WTC11 (cell line): ENCODE results near the gene WDR91. TPM values are rescaled to one million over a fixed set of nuclear protein-coding genes. Genes with fewer than 3 reads are reported as not detected.

Experiments used
- ATAC-seq: fragments of 200-7000 bp; cut with Tn5 transposase; 2 replicates; pipeline ENCODE4 v1.10.0; 2021; ENCODE audit warnings: mild to moderate bottlenecking, moderate library complexity
- CTCF ChIA-PET: fragments of 300-600 bp; sonication (Branson Sonifier 250); formaldehyde crosslinking; loops from one replicate; lab custom pipeline; 2021; ENCODE audit warnings: antibody characterized with exemption; lab: Charles Lee
- POLR2A ChIA-PET: fragments of 350-600 bp; sonication (Branson Sonifier 250); formaldehyde crosslinking; loops from one replicate; lab custom pipeline; 2021; ENCODE audit warnings: antibody characterized with exemption; lab: Charles Lee
- DNase-seq: peaks from one replicate; pipeline ENCODE4 v3.0.0; 2021; ENCODE audit warnings: low spot score
- H3K27ac Mint-ChIP-seq: 2 replicates; pipeline ENCODE4 v1.8.0; 2021; ENCODE audit warnings: mixed read lengths
- H3K27me3 Mint-ChIP-seq: 2 replicates; pipeline ENCODE4 v1.8.0; 2021; ENCODE audit warnings: low read depth, mild to moderate bottlenecking, moderate library complexity, mixed read lengths
- H3K36me3 Mint-ChIP-seq: 2 replicates; pipeline ENCODE4 v1.8.0; 2021; ENCODE audit warnings: mixed read lengths
- H3K4me1 Mint-ChIP-seq: 2 replicates; pipeline ENCODE4 v1.8.0; 2022; ENCODE audit warnings: mixed read lengths
- H3K4me3 Mint-ChIP-seq: 2 replicates; pipeline ENCODE4 v1.8.0; 2021; ENCODE audit warnings: mild to moderate bottlenecking, moderate library complexity, mixed read lengths
- H3K9me3 Mint-ChIP-seq: 2 replicates; pipeline ENCODE4 v1.8.0; 2021; ENCODE audit warnings: mixed read lengths
- MYBL2 ChIP-seq: sonication (generic); formaldehyde crosslinking; IDR thresholded peaks from 2 replicates; pipeline ENCODE4 v1.8.1; 2023; ENCODE audit warnings: mild to moderate bottlenecking, moderate library complexity, missing genetic modification reagents
- NR3C1 ChIP-seq: sonication (generic); formaldehyde crosslinking; conservative IDR thresholded peaks from 2 replicates; pipeline ENCODE4 v1.8.1; 2023; ENCODE audit warnings: low read depth, mild to moderate bottlenecking, missing genetic modification reagents
- SMAD4 ChIP-seq: sonication (generic); formaldehyde crosslinking; IDR thresholded peaks from 2 replicates; pipeline ENCODE4 v1.8.0; 2022; ENCODE audit warnings: mild to moderate bottlenecking, missing genetic modification reagents
- TCF7 ChIP-seq: sonication (generic); formaldehyde crosslinking; IDR thresholded peaks from 2 replicates; pipeline ENCODE4 v1.8.0; 2022; ENCODE audit warnings: mild to moderate bottlenecking, low read depth, missing genetic modification reagents, moderate library complexity
- TEAD1 ChIP-seq: sonication (generic); formaldehyde crosslinking; IDR thresholded peaks from 2 replicates; pipeline ENCODE4 v1.8.0; 2022; ENCODE audit warnings: mild to moderate bottlenecking, missing genetic modification reagents
- TEAD4 ChIP-seq: sonication (generic); formaldehyde crosslinking; IDR thresholded peaks from 2 replicates; pipeline ENCODE4 v1.8.0; 2022; ENCODE audit warnings: mild to moderate bottlenecking, missing genetic modification reagents
- ZNF232 ChIP-seq: sonication (generic); formaldehyde crosslinking; IDR thresholded peaks from 2 replicates; pipeline ENCODE4 v1.8.0; 2022; ENCODE audit warnings: mild to moderate bottlenecking, missing genetic modification reagents
- ZNF396 ChIP-seq: fragments of 250-450 bp; sonication (Bioruptor Pico); IDR thresholded peaks from 2 replicates; pipeline ENCODE4 v1.8.0; 2021; ENCODE audit warnings: mild to moderate bottlenecking, moderate library complexity, borderline replicate concordance
- ZNF423 ChIP-seq: fragments of 250-450 bp; sonication (Bioruptor Pico); IDR thresholded peaks from 2 replicates; pipeline ENCODE4 v2.1.2; 2022; ENCODE audit warnings: mild to moderate bottlenecking, moderate library complexity
- total RNA-seq: library from RNA; stranded (reverse); gene quantifications from 3 replicates; pipeline ENCODE4 v1.2.3, GENCODE V29; 2021
- TF ChIP-seq, protein P1 (sequence below): fragments of 250-450 bp; sonication (Bioruptor Pico); conservative IDR thresholded peaks from 2 replicates; pipeline ENCODE4 v1.9.0; 2021; ENCODE audit warnings: mild to moderate bottlenecking
- TF ChIP-seq, protein P2 (sequence below): sonication (generic); formaldehyde crosslinking; IDR thresholded peaks from 2 replicates; pipeline ENCODE4 v1.8.1; 2023; ENCODE audit warnings: mild to moderate bottlenecking, missing genetic modification reagents

Gene WDR91
- total RNA-seq, 1 experiment from 2014 or later: 12.0 TPM

- TF ChIP-seq ZNF423 (CRISPR knock-in tag): no peak
- no peak for TF ChIP-seq SMAD4 (CRISPR knock-in tag)
- TF ChIP-seq, protein P1, sequence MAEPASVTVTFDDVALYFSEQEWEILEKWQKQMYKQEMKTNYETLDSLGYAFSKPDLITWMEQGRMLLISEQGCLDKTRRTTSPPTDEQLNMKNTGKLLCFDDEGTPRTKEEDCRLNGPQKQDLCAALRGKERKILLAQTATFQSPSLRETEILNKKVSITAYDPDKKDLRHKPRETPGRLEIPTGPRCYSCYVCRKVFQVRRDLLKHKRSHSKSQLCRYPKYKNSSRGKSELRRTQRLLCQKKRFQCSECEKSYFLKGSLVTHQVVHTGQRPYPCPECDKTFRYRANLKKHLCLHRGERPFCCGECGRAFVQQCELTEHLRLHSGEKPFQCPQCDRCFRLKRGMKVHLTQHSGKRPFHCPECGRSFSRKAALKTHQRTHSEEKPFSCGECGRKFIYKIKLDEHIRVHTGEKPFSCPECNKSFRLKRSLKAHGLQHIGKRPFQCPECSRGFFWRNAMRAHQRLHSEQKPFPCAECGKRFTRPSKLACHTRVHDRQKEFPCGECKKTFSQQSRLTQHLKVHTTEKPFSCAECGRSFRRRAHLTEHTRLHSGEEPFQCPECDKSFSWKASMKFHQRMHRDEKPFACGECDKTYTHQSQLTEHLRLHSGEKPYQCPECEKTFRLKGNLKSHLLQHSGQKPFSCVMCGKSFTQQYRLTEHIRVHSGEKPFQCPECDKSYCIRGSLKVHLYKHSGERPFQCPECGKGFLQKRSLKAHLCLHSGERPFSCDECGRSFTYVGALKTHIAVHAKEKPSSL (CRISPR knock-in tag): no peak
- TF ChIP-seq TEAD4 (CRISPR knock-in tag): no peak
- no peak for TF ChIP-seq NR3C1 (CRISPR knock-in tag)
- no peak for TF ChIP-seq TEAD1 (CRISPR knock-in tag)
- no peak for TF ChIP-seq ZNF396 (CRISPR knock-in tag)
- POLR2A ChIA-PET: no interaction called here
- CTCF ChIA-PET: no interaction called here
Measured at GRCh38 chr7:135248546-135248945, 37.2 kb upstream of the WDR91 start.

DNA sequence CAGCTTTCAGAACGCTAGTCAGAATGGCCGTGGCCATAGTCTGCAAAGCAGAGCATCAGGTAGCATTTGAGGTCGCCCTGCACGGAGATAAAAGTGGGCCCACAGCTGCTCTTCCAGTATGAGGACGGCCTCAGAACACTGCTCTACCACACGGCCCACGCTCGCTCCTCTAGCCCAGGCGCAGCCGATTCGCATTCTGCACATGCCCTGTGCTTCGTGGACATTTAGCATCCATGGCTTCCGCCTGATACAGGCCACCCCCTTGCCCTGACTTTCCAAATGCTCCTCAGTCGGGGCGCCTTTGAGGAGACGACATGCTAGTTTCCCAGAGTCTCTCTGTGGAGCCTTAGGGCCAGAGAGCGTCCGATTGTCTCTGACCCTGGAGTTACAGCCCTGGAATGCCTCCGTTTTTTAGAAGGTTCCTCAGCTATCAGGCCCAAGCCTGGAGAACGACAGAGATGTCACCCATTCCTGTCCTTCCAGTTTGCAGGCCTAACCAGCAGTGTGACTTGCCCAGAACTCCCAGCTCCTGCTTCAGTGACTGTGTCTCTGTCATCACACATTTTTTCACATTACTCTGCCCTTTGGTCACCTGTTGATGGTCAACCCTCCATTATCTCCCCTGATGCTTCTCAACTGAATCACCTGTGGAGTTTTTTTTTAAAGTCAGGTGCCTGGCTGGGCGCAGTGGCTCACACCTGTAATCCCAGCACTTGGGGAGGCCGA lies 36.6 kb upstream of the WDR91 start:
- Mint-ChIP-seq H3K4me3 (no peak overlapping the region), H3K4me1 (peaks cover 3% of the 10 kb centered on the region; the same call in 1 of the 2 replicates), H3K27ac (no peak overlapping the region), H3K36me3 (0 out of 2 replicates have a peak, but pooled peaks cover 5% of the 10 kb centered on the region), H3K27me3 (no peaks in the 10 kb centered on the region), H3K9me3 (peaks cover 10% of the 10 kb centered on the region)
- ChIA-PET CTCF (interaction anchor here (0.9 kb wide), 1 partner anchor 11 kb away, joined by 3 read pairs; no protein-coding TSS in a partner anchor), POLR2A (no interaction called here)
- DNase-seq: no peak
- TF ChIP-seq MYBL2 (CRISPR knock-in tag) (no peak), ZNF232 (no peak), ZNF396 (CRISPR knock-in tag) (no peak)
- TF ChIP-seq, protein P2, sequence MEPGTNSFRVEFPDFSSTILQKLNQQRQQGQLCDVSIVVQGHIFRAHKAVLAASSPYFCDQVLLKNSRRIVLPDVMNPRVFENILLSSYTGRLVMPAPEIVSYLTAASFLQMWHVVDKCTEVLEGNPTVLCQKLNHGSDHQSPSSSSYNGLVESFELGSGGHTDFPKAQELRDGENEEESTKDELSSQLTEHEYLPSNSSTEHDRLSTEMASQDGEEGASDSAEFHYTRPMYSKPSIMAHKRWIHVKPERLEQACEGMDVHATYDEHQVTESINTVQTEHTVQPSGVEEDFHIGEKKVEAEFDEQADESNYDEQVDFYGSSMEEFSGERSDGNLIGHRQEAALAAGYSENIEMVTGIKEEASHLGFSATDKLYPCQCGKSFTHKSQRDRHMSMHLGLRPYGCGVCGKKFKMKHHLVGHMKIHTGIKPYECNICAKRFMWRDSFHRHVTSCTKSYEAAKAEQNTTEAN (CRISPR knock-in tag): no peak
- ATAC-seq: no peak; the same call in 1 of the 2 replicates

More at GRCh38 chr7:135248546-135248945, 37.2 kb upstream of the WDR91 start:
- no peak for DNase-seq
- Mint-ChIP-seq H3K27ac (no peak overlapping the region), H3K4me3 (no peak overlapping the region), H3K4me1 (peaks cover 3% of the 10 kb centered on the region; the same call in 1 of the 2 replicates), H3K9me3 (peaks cover 10% of the 10 kb centered on the region), H3K27me3 (no peaks in the 10 kb centered on the region), H3K36me3 (0 out of 2 replicates have a peak, but pooled peaks cover 5% of the 10 kb centered on the region)
- ATAC-seq: no peak

DNA sequence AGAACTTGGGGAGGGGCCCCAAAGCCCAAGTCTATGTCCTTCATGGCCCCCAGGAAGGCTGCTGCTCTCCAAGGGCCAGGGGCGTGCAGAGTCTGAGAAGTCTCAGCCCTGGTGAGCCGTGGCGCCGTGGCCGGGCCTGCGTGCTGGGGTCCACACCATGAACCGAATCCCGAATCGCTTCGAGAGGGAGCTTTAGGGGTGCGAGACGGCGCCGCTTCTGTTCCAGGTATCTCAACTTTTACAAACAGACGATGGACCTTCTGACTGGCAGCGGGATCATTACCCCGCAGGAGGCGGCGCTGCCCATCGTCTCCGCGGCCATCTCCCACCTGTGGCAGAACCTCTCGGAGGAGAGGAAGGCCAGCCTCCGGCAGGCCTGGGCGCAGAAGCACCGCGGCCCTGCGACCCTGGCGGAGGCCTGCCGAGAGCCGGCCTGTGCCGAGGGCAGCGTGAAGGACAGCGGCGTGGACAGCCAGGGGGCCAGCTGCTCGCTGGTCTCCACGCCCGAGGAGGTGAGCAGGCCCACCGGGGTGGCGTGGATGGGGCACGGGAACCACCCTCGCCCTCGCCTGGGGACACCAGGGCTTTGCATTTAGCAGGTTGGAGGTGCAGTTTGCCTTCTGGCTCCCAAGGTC lies 35.0 kb upstream of the WDR91 start:
- H3K36me3 Mint-ChIP-seq: 0 out of 2 replicates have a peak, but pooled peaks cover 5% of the 10 kb centered on the region
- no peaks in the 10 kb centered on the region for H3K27me3 Mint-ChIP-seq
- H3K27ac Mint-ChIP-seq: no peak overlapping the region
- TF ChIP-seq, protein P1 (CRISPR knock-in tag): no peak
- TF ChIP-seq TCF7 (CRISPR knock-in tag): no peak
- H3K4me3 Mint-ChIP-seq: no peak overlapping the region
- peaks cover 10% of the 10 kb centered on the region for H3K9me3 Mint-ChIP-seq
- ATAC-seq (no peak), DNase-seq (no peak)
- POLR2A ChIA-PET: no interaction called here
- CTCF ChIA-PET: interaction anchor here (1.4 to 1.5 kb wide), 2 partner anchors 14 to 29 kb away, joined by 3 to 4 read pairs; no protein-coding TSS in a partner anchor
- peaks cover 9% of the 10 kb centered on the region; the same call in 1 of the 2 replicates for H3K4me1 Mint-ChIP-seq
